SIG-M5 (cell line): ENCODE data around the gene VTN.
"Not testable (repeated sequence)": the region's sequence is repeated elsewhere in the genome, so short reads cannot be mapped to it uniquely, and the experiment has no call there.

ENCODE experiments used
- DNase-seq: peaks from one replicate; lab custom pipeline; 2025; lab: John Stamatoyannopoulos, UW

Gene VTN

DNA sequence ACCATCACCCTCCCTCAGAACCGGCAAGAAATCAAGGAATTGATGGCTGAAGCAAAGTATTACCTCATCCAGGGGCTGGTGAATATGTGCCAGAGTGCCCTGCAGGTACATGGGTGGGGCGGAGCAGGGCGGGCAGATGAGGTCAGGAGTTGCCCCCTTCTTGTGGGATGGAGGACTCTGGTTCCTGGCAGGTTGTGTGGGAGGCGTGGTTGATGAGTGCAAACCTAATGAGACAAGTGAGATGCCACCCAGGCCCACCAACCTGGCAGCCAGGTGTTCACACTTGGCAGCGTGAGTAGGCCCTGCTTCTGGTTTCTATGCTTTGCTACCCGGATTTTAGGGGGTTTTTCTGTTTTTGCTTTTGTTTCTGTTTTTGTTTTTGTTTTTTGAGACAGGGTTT lies 29.7 kb downstream of the VTN start:
- DNase-seq, result no peak

- no peak for DNase-seq
These were observed 30.7 kb downstream of the VTN start for GRCh38 chr17:28339431-28339830.

DNA sequence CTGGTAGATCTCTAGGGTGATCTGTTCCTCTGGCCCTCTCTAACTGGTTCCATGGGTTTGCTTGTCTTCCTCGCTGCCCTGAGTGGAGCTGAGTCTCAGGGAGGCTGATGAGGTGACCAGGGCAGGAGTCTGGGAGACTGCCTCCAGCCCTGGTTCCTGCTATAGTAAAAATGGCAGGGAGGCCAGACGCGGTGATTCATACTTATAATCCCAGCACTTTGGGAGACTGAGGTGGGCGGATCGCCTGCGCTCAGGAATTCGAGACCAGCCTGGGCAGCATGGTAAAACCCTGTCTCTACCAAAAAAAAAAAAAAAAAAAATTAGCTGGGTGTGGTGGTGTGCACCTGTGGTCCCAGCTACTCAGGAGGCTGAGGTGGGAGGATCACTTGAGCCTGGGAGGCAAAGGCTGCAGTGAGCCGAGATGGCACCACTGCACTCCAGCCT lies 31.3 kb downstream of the VTN start:
- not testable (repeated sequence) for DNase-seq

DNA sequence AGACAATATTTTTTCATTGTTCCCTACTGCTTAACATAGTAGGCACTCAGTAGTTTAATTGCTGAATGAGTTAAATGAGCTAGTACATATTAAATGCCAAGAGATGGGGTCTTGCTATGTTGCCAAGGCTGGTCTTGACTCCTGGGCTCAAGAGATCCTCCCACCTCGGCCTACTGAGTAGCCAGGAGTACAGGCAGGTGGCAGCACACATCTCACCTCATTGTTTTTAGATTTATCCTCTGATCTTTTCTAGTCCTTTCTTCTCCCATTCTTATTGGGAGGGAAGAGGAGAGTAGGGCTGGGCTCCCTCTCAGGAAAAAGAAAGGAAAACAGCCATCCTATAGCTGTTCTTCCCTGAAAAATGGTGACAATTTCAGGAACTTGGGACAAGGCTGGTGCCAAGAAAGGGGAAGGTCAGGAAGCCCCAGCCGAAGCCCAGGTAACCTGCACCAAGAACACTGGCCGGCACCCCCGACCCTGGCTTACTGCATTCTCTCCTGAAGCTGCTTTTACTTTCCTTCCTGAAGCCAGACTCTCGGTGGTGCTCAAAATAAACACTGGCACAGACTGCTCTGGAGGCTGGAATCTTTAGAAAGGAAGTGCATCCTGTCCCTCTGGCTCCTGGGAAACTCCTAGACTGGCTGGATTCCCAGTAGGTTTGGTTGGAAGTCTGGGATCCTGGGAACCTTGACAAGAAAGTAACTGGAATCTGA lies 31.9 kb downstream of the VTN start:
- DNase-seq, result no peak

- no peak for DNase-seq
These were observed 33.9 kb downstream of the VTN start for GRCh38 chr17:28335959-28336871.

GRCh38 chr17:28335201-28335958 lies 34.7 kb downstream of the VTN start, which contains the start of the genes IFT20 and TNFAIP1:
Gene IFT20 (minus strand): TSS chr17:28335472. CDS start chr17:28331985, 3,487 bp downstream.
Gene TNFAIP1 (plus strand): TSS chr17:28335761. CDS start chr17:28339522, 3,761 bp downstream.
- DNase-seq, result peak; percentile 99

GRCh38 chr17:28334666-28335200 lies 35.4 kb downstream of the VTN start:
- DNase-seq, result no peak

GRCh38 chr17:28334171-28334570 lies 35.9 kb downstream of the VTN start:
- DNase-seq, result no peak

DNA sequence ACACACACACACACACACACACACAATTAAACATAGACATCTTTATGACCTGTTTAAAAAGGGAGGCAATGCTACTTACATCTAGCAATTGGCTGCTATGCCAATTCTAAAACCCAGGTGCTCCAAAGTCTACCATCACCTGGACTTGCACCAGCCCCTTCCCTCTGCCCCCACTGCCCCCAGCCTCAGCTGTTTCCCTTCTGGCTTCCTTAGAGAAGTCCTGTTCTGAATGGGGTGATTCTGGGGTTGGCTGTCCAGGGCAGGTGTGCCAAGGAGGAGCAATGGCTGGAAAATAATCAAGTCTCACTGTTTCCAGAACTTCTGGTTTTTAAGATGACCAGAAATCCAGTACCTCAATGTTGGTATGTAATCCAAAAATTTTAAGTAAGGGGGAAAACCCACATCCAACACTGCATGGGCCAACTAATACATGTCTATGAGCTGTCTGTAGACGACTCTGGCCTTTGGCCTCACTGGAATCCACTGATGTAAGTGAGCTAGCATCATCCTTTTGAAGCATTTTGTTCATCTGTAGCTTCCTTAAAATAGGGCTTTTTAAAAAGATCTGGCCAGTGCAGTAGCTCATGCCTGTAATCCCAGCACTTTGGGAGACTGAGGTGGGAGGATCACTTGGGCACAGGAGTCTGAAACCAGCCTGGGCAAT lies 36.9 kb downstream of the VTN start:
- no peak for DNase-seq

DNA sequence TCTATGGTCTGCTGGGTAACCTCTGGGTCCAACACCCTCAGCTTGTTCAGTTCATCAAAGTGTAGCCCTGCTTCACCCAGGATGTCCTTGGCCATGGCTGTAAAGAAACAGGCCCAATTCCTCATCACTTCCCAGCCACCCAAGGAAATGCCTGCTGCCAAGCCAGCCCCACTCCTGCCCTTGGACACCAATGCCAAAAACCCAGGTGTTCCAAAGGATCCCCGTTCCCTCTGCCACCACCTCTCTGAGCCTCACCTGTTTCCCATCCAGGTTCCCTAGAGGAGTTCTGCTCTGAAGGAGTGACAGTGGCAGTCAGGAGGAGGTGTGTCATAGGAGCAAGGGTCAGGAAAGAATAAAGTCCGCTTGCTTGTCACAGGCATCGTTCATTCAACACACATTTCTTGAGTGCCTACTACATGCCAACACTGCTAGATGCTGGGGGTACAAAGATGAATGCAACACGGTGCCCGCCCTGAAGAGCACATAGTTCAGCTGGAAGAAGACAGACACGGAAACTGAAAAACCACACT lies 38.2 kb downstream of the VTN start:
- DNase-seq, result no peak

- DNase-seq, result no peak
These were observed 39.4 kb downstream of the VTN start for GRCh38 chr17:28330671-28331070.

DNA sequence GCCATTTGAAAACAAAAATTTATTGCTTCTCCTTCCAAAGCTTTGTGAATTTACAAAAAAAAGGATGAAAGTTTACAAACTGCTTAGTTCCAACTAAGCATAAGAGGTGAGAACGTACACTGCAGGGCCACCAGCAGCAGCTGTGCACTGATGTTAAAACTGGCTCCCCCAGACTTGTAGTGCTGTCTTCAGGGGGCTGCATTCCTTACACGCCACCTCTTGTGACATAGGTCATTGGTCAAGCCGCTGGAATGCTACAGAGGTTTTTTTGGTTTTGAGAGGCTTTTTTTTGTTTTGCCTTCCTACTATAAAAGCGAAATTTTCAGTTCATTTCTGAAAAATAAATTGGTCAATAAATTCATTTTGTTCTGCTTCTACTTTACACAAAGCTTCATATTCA lies 41.8 kb downstream of the VTN start:
- DNase-seq, result no peak

GRCh38 chr17:28327709-28328108 lies 42.4 kb downstream of the VTN start:
- no peak for DNase-seq

- no peak for DNase-seq
These were observed 43.0 kb downstream of the VTN start for GRCh38 chr17:28327031-28327607.

DNA sequence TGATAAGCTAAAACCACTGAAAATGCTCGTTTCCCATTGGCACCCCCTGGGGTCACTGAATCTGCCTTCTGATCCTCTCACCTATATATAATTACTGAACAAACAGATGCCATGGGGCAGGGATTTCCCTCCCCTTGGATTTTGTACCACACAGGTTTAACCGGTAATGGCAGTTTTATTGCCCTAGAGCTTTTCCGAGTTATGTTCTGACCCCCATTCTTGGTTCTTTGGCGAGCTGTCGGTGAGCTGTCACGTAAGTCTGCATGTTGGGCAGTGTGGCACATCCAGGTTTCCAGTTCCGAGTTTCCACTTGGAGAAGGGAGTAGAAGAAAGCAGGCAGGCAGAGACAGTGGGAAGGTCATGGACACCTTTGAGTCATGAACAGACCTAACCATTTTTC lies 44.0 kb downstream of the VTN start:
- no peak for DNase-seq

DNA sequence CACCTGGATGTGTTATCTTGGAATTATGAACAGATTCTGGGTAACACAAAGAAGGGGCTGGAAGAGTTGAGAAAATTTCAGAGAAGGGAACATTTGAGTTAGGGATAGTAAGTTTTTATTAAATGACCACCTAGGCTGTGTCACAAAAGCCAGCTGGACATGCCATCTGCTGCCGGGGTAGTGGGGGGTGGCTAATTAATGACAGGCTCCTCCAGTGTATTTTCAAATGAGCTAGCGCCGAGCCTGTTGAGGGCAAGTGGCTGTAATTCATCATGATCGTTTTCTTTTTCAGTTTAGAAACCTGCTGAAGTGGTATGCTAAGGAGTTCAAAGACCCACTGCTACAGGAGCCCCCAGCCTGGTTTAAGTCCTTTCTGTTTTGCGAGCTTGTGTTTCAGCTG lies 44.9 kb downstream of the VTN start:
- DNase-seq, result no peak

DNA sequence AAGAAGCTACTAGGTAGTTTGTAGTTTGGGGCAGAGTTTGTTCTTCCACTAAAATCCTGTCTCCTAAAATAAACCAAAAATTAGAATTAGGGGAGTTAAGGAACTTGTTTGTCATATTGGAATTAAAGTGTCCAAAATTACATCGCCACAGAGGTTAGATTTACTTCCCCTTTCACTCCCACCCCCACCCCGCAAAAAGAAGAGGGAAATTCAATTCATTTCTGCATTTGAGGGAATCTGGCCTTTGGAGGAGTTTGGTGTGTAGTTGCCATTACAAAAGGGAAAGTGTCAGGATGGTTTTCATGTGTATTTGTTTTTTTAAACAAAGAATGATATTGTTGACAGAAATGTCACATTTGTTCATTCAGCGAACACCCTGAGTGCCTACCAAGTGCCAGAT lies 45.3 kb downstream of the VTN start:
- no peak for DNase-seq

- DNase-seq, result no peak
These were observed 45.8 kb downstream of the VTN start for GRCh38 chr17:28324267-28324745.

DNA sequence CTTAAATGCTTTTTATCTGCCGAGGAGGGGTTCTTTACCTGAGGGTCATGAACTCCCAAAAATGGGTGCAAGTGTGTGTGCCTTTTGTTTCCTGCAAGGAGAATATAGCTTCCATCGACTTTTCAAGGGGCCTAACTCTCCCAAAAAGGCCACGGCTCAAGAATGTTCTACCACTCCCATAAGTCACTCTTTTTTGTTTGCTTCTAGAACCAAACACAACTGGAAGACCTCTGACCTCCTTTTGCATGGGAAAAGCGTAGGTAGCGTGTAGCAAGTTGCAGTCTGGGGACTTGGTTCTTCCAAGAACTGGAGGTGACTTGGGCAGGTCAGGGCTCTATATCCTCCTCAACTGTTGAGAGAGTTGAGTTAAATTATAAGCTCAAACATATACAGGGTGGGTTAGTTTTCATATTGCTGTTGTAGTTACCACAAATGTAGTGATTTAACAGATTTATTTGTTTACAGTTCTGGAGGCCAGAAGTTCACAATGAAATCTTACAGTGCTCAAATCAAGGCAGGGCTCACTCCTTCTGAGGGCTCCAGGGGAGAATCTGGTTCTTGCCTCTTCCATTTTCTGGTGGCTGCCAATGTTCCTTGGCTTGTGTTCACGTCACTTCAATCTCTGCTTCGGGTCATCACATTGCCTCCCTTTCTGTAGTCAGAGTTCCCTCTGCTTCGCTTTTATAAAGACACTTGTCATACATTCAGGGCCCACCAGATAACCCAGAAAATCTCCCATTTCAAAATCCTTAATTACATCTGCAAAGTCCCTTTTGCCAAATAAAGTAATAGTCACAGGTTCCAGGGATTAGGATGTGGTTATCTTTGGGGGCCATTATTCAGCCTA lies 49.7 kb downstream of the VTN start:
- DNase-seq, result no peak

DNA sequence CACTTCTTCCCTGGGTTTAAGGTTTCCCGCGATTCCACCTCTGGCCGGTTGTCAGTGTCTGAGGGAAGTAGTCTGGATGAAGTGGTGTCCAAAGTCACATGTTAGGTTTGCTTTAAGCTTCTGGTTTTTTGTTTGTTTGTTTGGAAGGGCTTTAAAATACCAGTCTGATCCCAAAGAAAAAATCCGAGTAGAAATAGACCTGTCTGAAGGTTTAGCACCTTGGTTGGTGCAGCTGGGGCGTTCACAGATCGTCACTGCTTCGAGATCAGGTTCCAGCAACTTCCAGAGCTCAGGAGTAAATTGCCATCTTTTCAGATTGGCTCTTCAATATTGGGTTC lies 50.5 kb downstream of the VTN start:
- no peak for DNase-seq
